Testis (tissue), 3 donors: Measurements from ENCODE around the gene SRL. TPM values are rescaled to one million over a fixed set of nuclear protein-coding genes. Genes with fewer than 3 reads are reported as not detected.
A peak's percentile ranks its signal among the peaks of the same experiment; 100 is the strongest.

ENCODE experiments used
- DNase-seq: peaks from one replicate; pipeline ENCODE4 v3.0.0-alpha.2; 2019
- H3K27ac ChIP-seq, 2 donors: fragments of 200-600 bp; sonication (generic); one replicate each; pipeline ENCODE4 v1.5.1; 2019
- H3K27me3 ChIP-seq: fragments of 200-600 bp; sonication (generic); one replicate; pipeline ENCODE4 v1.5.1; 2019
- H3K36me3 ChIP-seq: fragments of 200-600 bp; sonication (generic); one replicate; pipeline ENCODE4 v1.5.1; 2017; ENCODE audit warnings: low read depth; ENCODE audit errors: missing control alignments
- H3K4me1 ChIP-seq: fragments of 200-600 bp; sonication (generic); one replicate; pipeline ENCODE4 v1.5.1; 2019
- H3K4me3 ChIP-seq, 2 donors: fragments of 200-600 bp; sonication (generic); one replicate each; pipeline ENCODE4 v1.5.1; 2017 to 2019
- H3K9me3 ChIP-seq: fragments of 200-600 bp; sonication (generic); one replicate; pipeline ENCODE4 v1.5.1; 2017
- CTCF ChIP-seq, 3 experiments: fragments of 450-650 bp in 2 of 3; fragments of 200-600 bp in 1 of 3; sonication (generic) in 1 of 3; IDR thresholded peaks; one replicate each; pipeline ENCODE4 v1.5.1; 2016 to 2019; ENCODE audit warnings: antibody characterized with exemption in 3 of 3, mild to moderate bottlenecking in 2 of 3, moderate library complexity in 1 of 3
- POLR2A ChIP-seq: fragments of 450-650 bp; IDR thresholded peaks from one replicate; pipeline ENCODE4 v1.6.1; 2017; ENCODE audit warnings: antibody characterized with exemption, mild to moderate bottlenecking, moderate library complexity
- WGBS, 2 donors: methylation state at CpG; one replicate each; pipeline ENCODE4 v1.1.5; 2018; 5-methylcytosine and 5-hydroxymethylcytosine counted together
- intact Hi-C: fragments of 100-400 bp; cut with DNase I; formaldehyde crosslinking; loops from one replicate; pipeline ENCODE4 v1.15.1; 2023; ENCODE audit warnings: low total_unique reads
- polyA plus RNA-seq: library from polyadenylated mRNA; stranded (reverse); fragments of 350-450 nt; fragmentation: Illumina TruSeq; extraction: RNeasy Lipid Tissue Mini Kit (QIAGEN cat#74804); gene quantifications from one replicate; pipeline ENCODE4 v1.2.3, GENCODE V29; 2014; ENCODE audit warnings: low read depth, low replicate concordance; ENCODE audit not compliant: insufficient read depth
- total RNA-seq, 2 donors: library from RNA; depleted of rRNA; stranded (reverse); fragments of >200 nt; gene quantifications; one replicate each; pipeline ENCODE4 v1.2.3, GENCODE V29; 2016

SRL gene
- total and polyA plus RNA-seq, 3 donors from 2014 or later: 1.5 to 4.7 (median 2.5) TPM

GRCh38 chr16:4217204-4218131 lies 24.4 kb downstream of the SRL start:
- TF ChIP-seq POLR2A (no peak), CTCF (IDR thresholded peaks at IDR 0.05) (no peak)
- Histone ChIP-seq H3K4me1 (peaks cover 28% of the 10 kb centered on the region), H3K27ac (peak overlapping the region; percentile 68 to 72), H3K4me3 (no peak overlapping the region), H3K9me3 (no peaks in the 10 kb centered on the region), H3K27me3 (no peaks in the 10 kb centered on the region), H3K36me3 (no peaks in the 10 kb centered on the region)
- intact Hi-C loops: no loop called here
- DNase-seq: peak; percentile 58
- 54 to 71% methylated on average over 17 to 20 of the region's 20 CpGs for WGBS, 2 donors

- H3K36me3 ChIP-seq: no peaks in the 10 kb centered on the region
- no peak overlapping the region for H3K27ac ChIP-seq
- peaks cover 31% of the 10 kb centered on the region for H3K4me1 ChIP-seq
- intact Hi-C loops: no loop called here
- no peak for TF ChIP-seq POLR2A
- no peak overlapping the region for H3K4me3 ChIP-seq
- DNase-seq: no peak
- 52 to 54% methylated on average over 5 of the region's 5 CpGs for WGBS, 2 donors
- no peaks in the 10 kb centered on the region for H3K9me3 ChIP-seq
- H3K27me3 ChIP-seq: no peaks in the 10 kb centered on the region
Observed at GRCh38 chr16:4216596-4216995, 25.3 kb downstream of the SRL start.

GRCh38 chr16:4215106-4215505 lies 26.8 kb downstream of the SRL start:
- no peaks in the 10 kb centered on the region for H3K9me3 ChIP-seq
- DNase-seq: no peak
- intact Hi-C loops: no loop called here
- H3K27ac ChIP-seq: no peak overlapping the region
- no peaks in the 10 kb centered on the region for H3K36me3 ChIP-seq
- H3K4me1 ChIP-seq: peaks cover 31% of the 10 kb centered on the region
- no peak overlapping the region for H3K4me3 ChIP-seq
- TF ChIP-seq CTCF (IDR thresholded peaks at IDR 0.05) (no peak), POLR2A (no peak)
- 80 to 88% methylated on average over 2 of the region's 2 CpGs for WGBS, 2 donors
- H3K27me3 ChIP-seq: no peaks in the 10 kb centered on the region

GRCh38 chr16:4214215-4214621 lies 27.7 kb downstream of the SRL start:
- TF ChIP-seq POLR2A (no peak), CTCF (IDR thresholded peaks at IDR 0.05) (no peak)
- WGBS, 2 donors: 72 to 83% methylated on average over 7 of the region's 7 CpGs
- H3K9me3 ChIP-seq: no peaks in the 10 kb centered on the region
- DNase-seq: no peak
- no peak overlapping the region for H3K4me3 ChIP-seq
- no peaks in the 10 kb centered on the region for H3K27me3 ChIP-seq
- intact Hi-C loops: no loop called here
- H3K36me3 ChIP-seq: no peaks in the 10 kb centered on the region
- H3K27ac ChIP-seq: peak overlapping the region; percentile 56 to 94
- H3K4me1 ChIP-seq: peaks cover 39% of the 10 kb centered on the region

- TF ChIP-seq CTCF (IDR thresholded peaks at IDR 0.05) (no peak), POLR2A (no peak)
- 58 to 70% methylated on average over 6 of the region's 6 CpGs for WGBS, 2 donors
- no peaks in the 10 kb centered on the region for H3K27me3 ChIP-seq
- intact Hi-C loops: no loop called here
- H3K4me3 ChIP-seq: no peak overlapping the region
- H3K9me3 ChIP-seq: no peaks in the 10 kb centered on the region
- DNase-seq: no peak
- H3K36me3 ChIP-seq: no peaks in the 10 kb centered on the region
- H3K27ac ChIP-seq: peak overlapping the region; percentile 56 to 94
- peaks cover 39% of the 10 kb centered on the region for H3K4me1 ChIP-seq
Observed at GRCh38 chr16:4213737-4214136, 28.1 kb downstream of the SRL start.
